B cell (primary cell): ENCODE data around the gene APLP2.

Source experiments
- CTCF ChIP-seq: fragments of 200-600 bp; IDR thresholded peaks from one replicate; pipeline ENCODE4 v1.8.0; 2022; ENCODE audit warnings: antibody characterized with exemption, mild to moderate bottlenecking
- EZH2 ChIP-seq: IDR thresholded peaks from 2 replicates; pipeline ENCODE4 v1.6.1; 2012; ENCODE audit warnings: borderline replicate concordance, low read depth, mild to moderate bottlenecking, moderate library complexity, low read length; ENCODE audit not compliant: insufficient read depth, poor library complexity, severe bottlenecking

- no peak for TF ChIP-seq EZH2
- no peak for TF ChIP-seq CTCF
Observed at GRCh38 chr11:130055617-130056016, 14.1 kb upstream of the APLP2 start.
